Amygdala (tissue), 56 donors: ENCODE results near the gene FERMT2.
A peak's percentile ranks its signal among the peaks of the same experiment; 100 is the strongest.
"Not testable (repeated sequence)": the region's sequence is repeated elsewhere in the genome, so short reads cannot be mapped to it uniquely, and the experiment has no call there.

Experiments used
- DNase-seq, 56 donors: peaks; one replicate each; lab custom pipeline; 2025; lab: John Stamatoyannopoulos, UW

Gene FERMT2

DNA sequence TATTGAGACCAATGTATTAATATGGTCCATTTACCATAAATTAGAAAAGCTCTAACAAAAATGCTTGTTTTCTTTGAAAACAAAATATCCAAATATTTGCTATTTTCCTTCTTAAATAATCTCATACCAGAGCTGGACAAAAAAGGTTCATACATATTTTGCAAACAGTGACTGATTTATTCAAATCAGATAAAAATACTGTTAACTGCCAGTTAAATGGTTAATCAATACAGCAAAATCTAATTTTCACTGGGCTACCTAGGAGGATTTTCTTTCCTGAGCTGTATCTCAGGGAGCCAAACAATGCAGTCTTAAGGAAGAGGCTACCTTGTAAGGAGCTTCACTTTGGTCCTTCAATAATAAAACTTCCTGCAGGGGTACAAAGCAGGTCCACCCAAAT lies 2.0 kb downstream of the FERMT2 start:
- no peak for DNase-seq

DNA sequence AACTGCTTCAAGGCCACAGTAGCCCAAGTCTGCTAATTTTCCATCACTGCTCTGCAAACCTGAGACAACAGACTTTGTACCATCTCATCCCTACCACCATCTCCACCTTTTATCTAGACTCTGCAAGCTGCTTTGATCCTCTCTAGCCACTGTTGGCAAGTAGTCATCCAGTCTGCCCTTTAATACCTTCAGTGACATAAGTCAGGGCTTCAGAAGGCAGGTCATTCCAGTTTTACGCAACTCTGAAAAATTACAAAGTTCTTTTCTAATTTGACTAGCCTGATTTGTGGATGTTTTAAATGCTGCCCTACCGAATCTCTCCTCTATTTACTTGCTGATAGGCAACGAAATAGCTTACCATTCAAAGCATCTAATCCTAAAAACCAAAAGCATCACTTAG lies 2.8 kb downstream of the FERMT2 start:
- no peak for DNase-seq

- DNase-seq: no peak
Observed at GRCh38 chr14:52944254-52944653, 6.6 kb downstream of the FERMT2 start.

- no peak for DNase-seq
Observed at GRCh38 chr14:52939427-52939826, 11.4 kb downstream of the FERMT2 start.

DNA sequence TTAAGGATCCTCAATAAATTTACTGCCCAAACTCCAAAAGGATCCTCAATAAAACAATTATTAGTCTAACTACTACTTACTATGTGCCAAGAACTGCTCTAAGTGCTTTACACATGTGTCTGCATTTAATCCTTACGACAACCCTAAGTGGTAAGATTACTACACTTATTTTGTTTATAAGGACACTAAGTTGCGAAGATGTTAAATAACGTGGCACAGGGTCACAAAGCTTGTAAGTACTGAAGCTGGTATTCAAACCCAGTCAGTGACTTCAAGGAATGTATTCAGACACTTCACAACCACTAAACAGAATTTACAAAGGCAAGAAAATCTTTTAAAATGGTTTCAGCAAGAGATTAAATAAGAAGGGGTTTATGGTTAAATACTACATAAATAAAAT lies 13.0 kb downstream of the FERMT2 start:
- no peak for DNase-seq

DNA sequence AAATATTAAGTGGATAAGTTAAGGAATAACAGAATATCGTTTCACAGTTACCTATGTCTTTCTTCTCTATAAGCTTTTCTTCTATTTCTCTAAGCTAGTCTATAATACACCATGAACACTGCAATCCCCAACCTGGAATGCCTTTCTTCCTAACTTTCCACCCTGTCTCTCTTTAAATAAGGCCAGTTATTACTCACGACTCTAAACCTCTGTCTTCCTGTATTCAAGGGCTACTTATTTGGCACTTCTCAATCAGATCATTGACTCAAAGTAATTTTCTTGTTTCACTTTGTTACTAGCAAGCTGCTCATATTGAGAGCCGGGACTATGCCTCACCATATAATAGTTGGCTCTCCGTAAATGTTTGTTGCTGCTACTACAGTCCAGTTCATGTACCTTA lies 13.5 kb downstream of the FERMT2 start:
- DNase-seq: no peak

DNA sequence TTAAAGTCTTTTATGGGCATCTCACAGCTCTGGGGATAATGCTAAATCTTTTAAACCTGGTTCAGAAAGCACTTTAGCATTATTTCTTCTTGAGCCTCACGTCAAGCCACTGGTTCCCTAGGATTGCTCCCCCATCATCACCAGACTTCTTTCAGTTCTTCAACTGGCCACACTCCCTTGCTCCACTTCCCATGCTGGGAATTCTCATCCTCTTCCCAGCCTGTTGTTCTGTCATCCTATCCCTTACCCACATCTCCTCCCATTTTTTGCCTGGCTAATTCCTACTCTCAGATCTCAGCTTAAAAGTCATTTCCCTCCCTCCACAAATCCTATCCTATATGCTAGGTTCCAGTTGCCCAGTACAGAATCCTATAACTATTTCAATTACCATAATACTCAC lies 14.4 kb downstream of the FERMT2 start:
- DNase-seq: no peak

DNA sequence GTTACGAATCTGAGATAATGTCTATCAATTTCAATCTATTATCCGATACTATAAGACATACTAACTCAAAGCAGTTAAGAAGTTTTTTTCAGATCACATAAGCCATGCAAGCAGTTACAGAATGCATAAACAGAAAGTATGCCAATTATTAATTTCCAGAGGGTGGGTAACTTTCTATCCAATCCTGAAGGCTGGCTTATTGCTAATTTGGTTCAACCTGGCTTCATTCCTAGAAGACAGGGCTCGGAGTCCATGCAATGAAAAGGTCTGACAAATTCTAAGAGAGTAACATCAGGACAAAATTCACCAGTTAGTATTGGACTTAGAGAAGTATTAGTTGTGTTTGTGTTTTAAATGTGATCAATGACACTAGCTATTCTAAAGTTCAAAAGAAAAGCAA lies 15.0 kb downstream of the FERMT2 start:
- no peak for DNase-seq

DNA sequence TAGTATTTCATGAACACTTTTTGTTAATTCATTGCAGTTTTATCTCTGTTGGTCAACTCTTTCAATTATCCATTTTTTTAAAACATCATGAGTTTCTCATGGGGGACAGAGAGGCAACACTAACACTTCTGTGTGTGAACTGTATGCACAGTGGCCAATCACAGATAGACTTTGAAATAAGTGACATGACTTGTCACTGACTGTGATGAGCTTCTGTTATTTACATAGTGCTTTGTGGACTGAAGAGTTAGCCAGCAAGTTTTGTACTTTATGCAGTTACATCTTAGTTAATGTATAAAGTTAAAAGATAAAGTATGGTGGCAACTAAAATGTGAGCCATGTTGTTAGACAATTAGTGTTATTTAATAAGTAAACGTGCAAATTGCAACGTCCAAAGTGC lies 16.1 kb downstream of the FERMT2 start:
- DNase-seq: no peak

DNA sequence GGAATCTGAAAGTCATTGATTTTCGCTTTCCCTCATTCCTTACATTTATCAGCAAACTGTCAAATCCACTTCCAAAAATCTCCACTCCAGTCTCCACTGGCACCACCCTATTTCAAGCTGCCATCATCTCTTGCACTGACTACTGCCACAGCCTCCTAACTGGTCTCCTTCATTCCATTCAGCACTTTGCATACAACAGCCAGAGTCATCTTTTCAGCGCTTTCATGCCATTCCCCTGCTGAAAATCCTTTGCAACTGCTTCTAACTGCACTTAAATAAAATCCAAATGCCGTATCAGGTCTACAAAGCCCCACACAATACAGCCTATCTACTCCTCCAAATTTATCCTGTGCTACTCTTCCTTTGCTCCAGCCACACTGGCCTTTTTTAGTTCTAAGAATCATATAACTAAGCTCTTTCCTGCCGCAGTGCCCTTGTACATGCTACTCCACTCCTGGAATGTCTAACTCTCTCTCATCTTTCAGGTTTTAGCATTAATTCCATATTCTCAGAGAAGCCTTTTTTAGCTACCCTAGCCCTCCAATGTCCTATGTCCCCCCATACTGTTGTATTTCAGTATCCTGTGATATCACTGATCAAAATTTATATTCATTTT lies 21.6 kb downstream of the FERMT2 start:
- DNase-seq: no peak

- no peak for DNase-seq
Observed at GRCh38 chr14:52926953-52927352, 23.9 kb downstream of the FERMT2 start.

DNA sequence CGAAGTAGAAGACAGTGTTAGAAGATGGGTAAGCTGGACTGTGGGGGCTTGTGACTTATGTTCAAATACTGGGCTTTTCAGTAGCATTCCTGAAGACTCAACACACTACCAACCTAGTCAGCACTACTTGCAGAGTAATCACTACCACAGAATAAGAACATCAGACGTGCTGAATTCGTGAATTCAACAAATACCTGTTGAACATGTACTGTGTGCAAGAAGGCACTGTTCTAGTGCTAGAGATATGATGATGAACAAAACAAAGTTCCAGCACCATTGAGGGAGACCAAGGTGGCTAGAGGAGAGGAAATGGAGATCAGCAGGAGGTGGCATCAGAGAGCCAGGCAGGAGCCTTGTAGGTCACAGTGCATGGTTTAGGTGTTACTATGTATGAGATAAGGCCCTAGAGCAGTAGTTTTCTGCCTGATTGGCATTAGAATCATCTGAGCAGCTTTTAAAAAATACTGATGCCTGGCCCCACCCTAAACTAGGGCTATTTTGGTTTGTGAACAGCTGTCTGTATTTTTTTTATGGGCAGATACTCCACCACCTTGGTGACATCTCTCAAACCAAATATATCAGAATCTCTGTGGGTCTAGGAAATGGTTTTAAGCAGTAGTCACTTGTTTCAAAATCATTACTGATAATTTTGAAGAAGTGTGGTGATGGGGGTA lies 26.8 kb downstream of the FERMT2 start:
- peak in 1 of 56 donors; percentile 3 for DNase-seq

GRCh38 chr14:52922656-52923055 lies 28.2 kb downstream of the FERMT2 start:
- no peak for DNase-seq

- DNase-seq: no peak
Observed at GRCh38 chr14:52922059-52922458, 28.8 kb downstream of the FERMT2 start.

DNA sequence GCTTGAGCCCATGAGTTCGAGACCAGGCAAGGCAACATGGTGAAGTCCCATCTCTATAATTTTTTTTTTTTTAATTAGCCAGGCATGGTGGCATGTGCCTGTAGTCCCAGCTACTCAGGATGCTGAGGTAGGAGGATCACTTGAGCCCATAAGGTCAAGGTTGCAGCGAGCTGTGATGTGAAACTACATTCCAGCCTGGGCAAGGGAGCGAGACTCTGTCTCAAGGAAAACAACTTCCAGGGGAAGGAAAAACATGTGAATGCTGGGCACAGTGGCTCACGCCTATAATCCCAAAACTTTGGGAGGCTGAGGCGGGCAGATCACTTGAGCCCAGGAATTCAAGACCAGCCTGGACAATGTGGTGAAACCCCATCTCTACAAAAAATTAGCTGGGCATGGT lies 30.4 kb downstream of the FERMT2 start:
- not testable (repeated sequence) for DNase-seq

GRCh38 chr14:52919971-52920370 lies 30.9 kb downstream of the FERMT2 start:
- DNase-seq: no peak

DNA sequence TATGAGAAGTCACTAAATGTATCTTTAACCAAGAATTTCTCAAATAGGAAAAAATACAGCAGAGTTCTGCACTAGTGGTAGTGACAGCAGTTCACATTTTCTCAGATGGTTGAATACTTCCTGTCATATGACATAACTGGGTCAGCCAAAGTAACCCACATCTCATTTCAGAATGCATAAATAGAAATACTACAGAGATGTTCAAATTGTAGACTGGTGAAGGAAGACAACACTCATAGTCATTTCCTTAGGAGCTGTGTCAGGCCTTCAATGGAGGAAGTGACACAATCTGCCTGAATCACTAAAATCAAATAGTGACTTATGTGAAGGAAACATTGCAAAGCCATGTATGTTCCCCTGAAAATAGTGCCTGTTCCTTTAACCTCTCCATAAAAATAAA lies 32.4 kb downstream of the FERMT2 start:
- DNase-seq: no peak

GRCh38 chr14:52917735-52918134 lies 33.1 kb downstream of the FERMT2 start:
- DNase-seq: no peak

DNA sequence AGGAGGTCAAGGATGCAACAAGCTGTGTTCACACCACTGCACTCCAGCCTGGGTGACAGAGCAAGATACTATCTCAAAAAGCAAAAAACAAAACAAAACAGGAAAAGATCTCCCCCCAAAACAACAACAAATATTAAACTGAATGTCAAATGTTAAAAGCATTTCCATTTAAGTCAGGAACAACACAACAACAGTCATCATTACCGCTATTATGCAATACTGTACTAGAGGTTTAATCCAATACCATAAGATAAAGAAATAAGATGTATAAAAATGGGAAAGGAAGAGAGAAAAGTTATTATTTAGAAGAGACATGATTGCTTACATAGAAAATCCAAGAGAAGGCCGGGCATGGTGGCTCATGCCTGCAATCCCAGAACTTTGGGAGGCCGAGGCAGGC lies 36.6 kb downstream of the FERMT2 start:
- no peak for DNase-seq

GRCh38 chr14:52913271-52913670 lies 37.6 kb downstream of the FERMT2 start:
- DNase-seq: no peak

DNA sequence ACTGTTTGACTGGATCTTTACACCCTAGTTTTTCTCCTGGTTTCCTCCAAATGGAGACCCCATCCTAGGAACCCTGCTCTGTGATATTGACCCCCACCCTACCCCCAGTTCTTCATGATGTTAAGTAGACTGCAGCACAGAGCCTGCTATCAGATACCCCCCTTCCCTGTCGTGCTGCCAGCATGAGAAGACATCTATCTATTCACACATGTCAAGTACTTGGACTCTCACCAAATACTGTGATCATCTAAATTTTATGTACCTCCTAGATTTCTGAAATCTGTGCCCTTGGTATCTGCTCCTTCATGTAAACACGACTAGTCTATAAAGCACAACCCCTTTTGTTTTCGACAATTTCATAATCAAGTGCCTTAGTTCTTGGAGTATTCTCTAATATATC lies 38.9 kb downstream of the FERMT2 start:
- no peak for DNase-seq

DNA sequence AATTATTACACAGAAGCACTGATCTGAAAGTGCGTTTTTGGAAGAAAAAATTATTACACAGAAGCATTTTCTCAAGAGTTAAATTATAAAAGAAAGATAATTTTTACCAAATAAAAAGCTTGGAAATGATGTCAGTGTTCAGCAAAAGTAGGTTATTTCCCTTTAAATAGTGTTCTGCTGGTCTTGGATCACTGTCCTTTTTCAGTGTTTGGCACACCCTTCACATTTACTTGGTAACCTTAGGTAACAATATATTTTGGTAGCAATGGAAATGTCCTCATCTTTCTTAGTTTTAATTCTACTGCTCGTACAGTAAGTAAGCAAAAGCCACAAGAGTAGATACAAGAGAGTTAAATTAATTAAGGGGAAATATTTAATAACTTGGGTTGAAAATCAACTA lies 40.3 kb downstream of the FERMT2 start:
- no peak for DNase-seq

DNA sequence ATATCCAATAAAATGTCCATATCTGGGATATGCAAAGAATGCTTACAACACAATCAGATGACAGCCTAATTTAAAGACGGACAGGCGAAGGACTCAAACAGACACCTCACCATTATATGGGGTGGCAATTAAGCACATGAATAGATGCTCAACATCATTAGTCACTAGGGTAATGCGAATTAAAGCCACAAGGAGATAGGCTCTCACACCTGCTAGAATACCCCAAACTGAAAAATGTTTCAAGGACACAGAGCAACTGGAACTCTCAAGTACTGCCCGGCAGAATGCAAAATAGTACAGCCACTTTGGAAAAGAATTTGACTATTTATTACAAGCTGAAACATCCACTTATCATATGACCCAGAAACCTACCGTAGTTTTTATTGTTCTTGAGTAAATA lies 42.9 kb downstream of the FERMT2 start:
- no peak for DNase-seq
